ENCODE measurements around the gene KCND2. TPM values are rescaled to one million over a fixed set of nuclear protein-coding genes. Genes with fewer than 3 reads are reported as not detected.

The KCND2 gene
- total and polyA plus RNA-seq, 12 donors: 0.04 to 0.64 (median 0.16) TPM; not detected in 4

- no peaks in the 10 kb centered on the region for H3K36me3 ChIP-seq
- WGBS, 2 donors: 62 to 64% methylated on average over 7 of the region's 7 CpGs
- H3K27me3 ChIP-seq: no peaks in the 10 kb centered on the region
- no peak for TF ChIP-seq CTCF (IDR thresholded peaks at IDR 0.05)
- intact Hi-C loops (cut with DNase I): no loop called here
- no peaks in the 10 kb centered on the region for H3K4me1 ChIP-seq
- ATAC-seq: no peak
- no peaks in the 10 kb centered on the region for H3K9me3 ChIP-seq
- H3K4me3 ChIP-seq: no peak overlapping the region
- no peak for DNase-seq
- no peak overlapping the region for H3K27ac ChIP-seq
These were observed 336.3 kb downstream of the KCND2 start for GRCh38 chr7:120609136-120609753.

GRCh38 chr7:120611975-120612374, 339.0 kb downstream of the KCND2 start:
- no peak for ATAC-seq
- H3K4me1 ChIP-seq: no peaks in the 10 kb centered on the region
- no peak for TF ChIP-seq CTCF (IDR thresholded peaks at IDR 0.05)
- DNase-seq: no peak
- H3K9me3 ChIP-seq: no peaks in the 10 kb centered on the region
- no peak overlapping the region for H3K4me3 ChIP-seq
- intact Hi-C loops (cut with DNase I): no loop called here
- no peak overlapping the region for H3K27ac ChIP-seq
- 89 to 100% methylated on average over 1 of the region's 1 CpG for WGBS, 2 donors
- H3K36me3 ChIP-seq: no peaks in the 10 kb centered on the region
- no peaks in the 10 kb centered on the region for H3K27me3 ChIP-seq

- ATAC-seq (no peak), DNase-seq (no peak)
- Histone ChIP-seq H3K27me3 (no peaks in the 10 kb centered on the region), H3K27ac (no peak overlapping the region), H3K9me3 (no peaks in the 10 kb centered on the region), H3K4me3 (no peak overlapping the region), H3K36me3 (no peaks in the 10 kb centered on the region), H3K4me1 (no peaks in the 10 kb centered on the region)
- intact Hi-C loops (cut with DNase I): no loop called here
- 70 to 82% methylated on average over 3 of the region's 3 CpGs for WGBS, 2 donors
- TF ChIP-seq CTCF (IDR thresholded peaks at IDR 0.05): no peak
These were observed 342.7 kb downstream of the KCND2 start for GRCh38 chr7:120615703-120616102.

- TF ChIP-seq CTCF (IDR thresholded peaks at IDR 0.05): no peak
These were observed 344.3 kb downstream of the KCND2 start for GRCh38 chr7:120617275-120617674.

More at GRCh38 chr7:120617275-120617674, 344.3 kb downstream of the KCND2 start:
- H3K4me3 ChIP-seq: no peak overlapping the region
- 74 to 76% methylated on average over 3 of the region's 3 CpGs for WGBS, 2 donors
- H3K27me3 ChIP-seq: no peaks in the 10 kb centered on the region
- H3K9me3 ChIP-seq: no peaks in the 10 kb centered on the region
- no peaks in the 10 kb centered on the region for H3K36me3 ChIP-seq
- no peak for ATAC-seq
- no peaks in the 10 kb centered on the region for H3K4me1 ChIP-seq
- intact Hi-C loops (cut with DNase I): no loop called here
- H3K27ac ChIP-seq: no peak overlapping the region
- no peak for DNase-seq

Data from heart right ventricle (tissue), 16 donors.